GM10847 (cell line): ENCODE measurements around the gene KCNH6.

Source experiments
- POLR2A ChIP-seq: IDR thresholded peaks from 2 replicates; pipeline ENCODE4 v1.6.1; 2011; ENCODE audit not compliant: insufficient read length; ENCODE audit errors: extremely low read depth

Gene KCNH6

DNA sequence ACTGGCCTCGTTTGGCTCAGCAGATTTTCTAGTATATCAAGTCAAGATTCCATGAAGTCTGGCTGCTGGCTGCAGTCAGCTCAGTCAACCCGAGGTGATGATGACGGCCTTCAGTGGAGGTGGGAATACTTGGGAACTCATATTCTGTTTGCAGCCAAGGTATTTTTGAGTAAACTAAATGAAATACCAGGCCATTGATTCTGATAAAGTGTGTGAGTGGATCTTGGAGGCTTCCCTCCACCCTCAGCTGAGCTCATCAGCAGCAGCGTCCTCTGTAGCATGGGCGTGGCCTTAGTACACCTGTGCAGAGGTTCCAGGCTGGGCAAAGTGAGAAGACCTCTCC is 55.6 kb downstream of the KCNH6 start:
- TF ChIP-seq POLR2A, result no peak

- TF ChIP-seq POLR2A, result no peak
These were observed 56.5 kb downstream of the KCNH6 start for GRCh38 chr17:63579633-63580032.

DNA sequence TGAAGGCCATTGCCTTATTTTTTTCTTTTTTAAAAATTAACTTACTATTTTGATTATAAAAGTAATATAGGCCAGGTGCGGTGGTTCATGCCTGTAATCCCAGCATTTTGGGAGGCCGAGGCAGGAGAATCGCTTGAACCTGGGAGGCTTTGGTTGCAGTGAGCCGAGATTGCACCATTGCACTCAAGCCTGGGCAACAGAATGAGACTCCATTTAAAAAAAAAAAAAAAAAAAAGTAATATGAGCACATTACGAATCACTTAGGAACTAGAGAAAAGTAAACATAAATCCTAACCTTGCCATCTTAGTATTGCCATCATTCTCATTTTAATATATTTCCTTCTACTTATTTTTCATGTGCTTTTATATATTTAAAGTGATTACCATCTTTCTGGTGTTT is 64.6 kb downstream of the KCNH6 start:
- no peak for TF ChIP-seq POLR2A

DNA sequence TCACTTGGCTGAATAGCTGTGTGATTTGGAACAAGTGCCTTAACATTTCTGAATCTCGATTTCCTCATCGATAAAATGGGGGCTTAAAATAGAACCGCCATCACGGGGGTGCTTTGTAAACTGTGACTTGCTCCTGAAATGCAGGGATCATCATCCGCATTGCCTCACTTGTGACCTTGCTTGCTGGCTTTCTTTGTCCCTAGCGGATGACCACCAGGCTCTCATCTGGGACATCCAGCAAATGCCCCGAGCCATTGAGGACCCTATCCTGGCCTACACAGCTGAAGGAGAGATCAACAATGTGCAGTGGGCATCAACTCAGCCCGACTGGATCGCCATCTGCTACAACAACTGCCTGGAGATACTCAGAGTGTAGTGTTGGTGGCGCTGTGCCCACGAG is 65.6 kb downstream of the KCNH6 start:
- TF ChIP-seq POLR2A, result no peak

DNA sequence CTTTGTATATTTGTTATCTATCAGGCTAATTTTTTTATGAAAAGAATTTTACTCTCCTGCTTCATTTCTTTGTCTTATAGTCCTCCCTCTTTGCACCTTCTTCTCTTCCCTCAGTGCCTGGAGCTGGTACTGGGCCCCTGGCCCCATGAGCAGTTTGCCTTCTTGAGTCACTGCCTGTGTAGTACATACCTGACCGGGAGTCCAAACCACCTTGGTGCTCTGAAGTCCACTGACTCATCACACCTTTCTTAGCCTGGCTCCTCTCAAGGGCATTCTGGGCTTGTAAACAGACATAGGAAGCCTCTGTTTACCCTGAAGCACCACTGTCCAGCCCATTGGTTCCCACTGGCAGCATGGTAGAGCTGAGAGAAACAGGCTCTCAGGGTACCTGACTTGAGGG is 66.5 kb downstream of the KCNH6 start:
- TF ChIP-seq POLR2A, result no peak

GRCh38 chr17:63592797-63593196 is 69.6 kb downstream of the KCNH6 start:
- TF ChIP-seq POLR2A, result no peak

- TF ChIP-seq POLR2A, result no peak
These were observed 72.0 kb downstream of the KCNH6 start for GRCh38 chr17:63595132-63595531.
